OCI-LY3 (cell line): ENCODE results near the gene EEF2KMT.
"Not testable (repeated sequence)": the region's sequence is repeated elsewhere in the genome, so short reads cannot be mapped to it uniquely, and the experiment has no call there.

Experiments
- H2AFZ ChIP-seq: fragments of 200-600, 300-600 bp; shearing (Covaris generic); 2 replicates; pipeline ENCODE4 v1.6.0; 2014; ENCODE audit warnings: antibody characterized with exemption, low read depth, low read length
- H3K27ac ChIP-seq: fragments of 200-600, 300-600 bp; sonication (generic); 2 replicates; pipeline ENCODE4 v1.5.1; 2014; ENCODE audit warnings: mild to moderate bottlenecking, low read length, moderate library complexity, mixed read lengths
- H3K27me3 ChIP-seq: fragments of 200-600, 300-600 bp; sonication (generic); 2 replicates; pipeline ENCODE4 v1.6.1; 2014; ENCODE audit warnings: low read depth, low read length, mixed read lengths
- H3K36me3 ChIP-seq: fragments of 200-600, 300-600 bp; sonication (generic); replicated peaks from 2 replicates; pipeline ENCODE3; 2014; ENCODE audit warnings: low read depth, low read length, mixed read lengths
- H3K4me1 ChIP-seq: fragments of 300-600, 200-600 bp; sonication (generic); 2 replicates; pipeline ENCODE4 v1.6.1; 2014; ENCODE audit warnings: low read length, mixed read lengths
- H3K4me2 ChIP-seq: fragments of 200-600, 300-600 bp; sonication (generic); 2 replicates; pipeline ENCODE4 v1.6.1; 2014; ENCODE audit warnings: low read length, mixed read lengths
- H3K4me3 ChIP-seq: fragments of 300-600, 200-600 bp; sonication (generic); 2 replicates; pipeline ENCODE4 v1.5.1; 2014; ENCODE audit warnings: antibody characterized with exemption, mild to moderate bottlenecking, low read length, moderate library complexity
- H3K79me2 ChIP-seq: fragments of 300-600, 200-600 bp; shearing (Covaris generic); 2 replicates; pipeline ENCODE4 v1.6.1; 2014; ENCODE audit warnings: mild to moderate bottlenecking, low read length, mixed read lengths
- H3K9ac ChIP-seq: fragments of 300-600, 200-600 bp; shearing (Covaris generic); 2 replicates; pipeline ENCODE4 v1.6.0; 2014; ENCODE audit warnings: mild to moderate bottlenecking, low read length, moderate library complexity
- H3K9me3 ChIP-seq: fragments of 200-600, 300-600 bp; shearing (Covaris generic); 2 replicates; pipeline ENCODE4 v1.6.1; 2014; ENCODE audit warnings: low read length, mixed read lengths; ENCODE audit not compliant: insufficient read depth
- H4K20me1 ChIP-seq: fragments of 200-600, 300-600 bp; sonication (generic); 2 replicates; pipeline ENCODE4 v1.6.1; 2016; ENCODE audit warnings: low read length, mixed read lengths; ENCODE audit not compliant: insufficient read depth
- EZH2phosphoT487 ChIP-seq: fragments of 200-600 bp; shearing (Covaris generic); IDR thresholded peaks from 2 replicates; pipeline ENCODE4 v1.6.1; 2018; ENCODE audit warnings: antibody characterized with exemption, mixed run types, low read depth
- TF ChIP-seq, protein P1 (sequence below): fragments of 200-600, 300-600 bp; sonication (generic); IDR thresholded peaks from 2 replicates; pipeline ENCODE4 v1.5.1; 2014; ENCODE audit warnings: antibody characterized with exemption, low read length, low read depth

EEF2KMT gene

DNA sequence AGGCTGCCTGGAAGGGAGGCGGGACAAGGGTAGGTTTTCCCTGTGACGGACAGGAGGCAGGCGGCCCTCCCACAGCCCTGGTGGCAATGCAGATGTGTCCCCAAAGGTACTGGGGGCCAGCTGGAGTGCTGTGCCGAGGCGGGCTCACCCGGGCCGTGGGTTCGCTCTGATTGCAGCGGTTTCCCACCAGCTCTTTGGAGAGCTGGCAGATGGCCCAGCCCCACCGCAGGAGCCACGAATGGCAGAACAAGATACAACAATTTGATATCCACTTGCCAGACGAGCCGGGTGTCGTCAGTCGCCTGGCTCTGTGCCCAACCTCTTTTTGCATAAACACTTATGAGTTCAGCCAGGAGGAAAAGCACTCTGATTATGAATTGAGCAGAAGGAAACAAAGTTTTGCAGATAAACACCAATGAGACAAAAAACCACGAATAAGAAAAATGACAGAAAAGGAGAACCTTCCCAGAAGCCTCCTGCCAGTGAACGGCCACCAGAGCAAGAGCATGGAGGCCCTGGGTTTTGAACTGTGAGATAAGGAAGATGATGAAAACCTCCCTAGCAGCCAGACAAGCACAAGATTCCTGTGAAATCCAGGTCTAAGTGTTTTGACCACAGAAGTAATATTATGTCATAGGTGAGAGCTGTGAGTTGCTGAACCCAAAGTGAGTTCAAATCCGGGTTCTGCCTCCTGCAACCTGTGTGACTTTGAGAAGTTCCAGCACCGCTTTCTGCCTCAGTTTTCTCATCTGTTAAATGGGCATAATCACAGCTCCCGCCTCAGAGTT, 19.9 kb upstream of the EEF2KMT start:
- not testable (repeated sequence) for H3K9me3 ChIP-seq, H3K79me2 ChIP-seq, H3K27ac ChIP-seq, H3K36me3 ChIP-seq, H4K20me1 ChIP-seq, H3K9ac ChIP-seq, H3K4me1 ChIP-seq, H2AFZ ChIP-seq
- peak overlapping the region; percentile 25 for H3K4me2 ChIP-seq
- H3K4me3 ChIP-seq, result peak overlapping the region; percentile 1; the same call in 1 of the 2 replicates
- H3K27me3 ChIP-seq, result peaks cover 12% of the 10 kb centered on the region

DNA sequence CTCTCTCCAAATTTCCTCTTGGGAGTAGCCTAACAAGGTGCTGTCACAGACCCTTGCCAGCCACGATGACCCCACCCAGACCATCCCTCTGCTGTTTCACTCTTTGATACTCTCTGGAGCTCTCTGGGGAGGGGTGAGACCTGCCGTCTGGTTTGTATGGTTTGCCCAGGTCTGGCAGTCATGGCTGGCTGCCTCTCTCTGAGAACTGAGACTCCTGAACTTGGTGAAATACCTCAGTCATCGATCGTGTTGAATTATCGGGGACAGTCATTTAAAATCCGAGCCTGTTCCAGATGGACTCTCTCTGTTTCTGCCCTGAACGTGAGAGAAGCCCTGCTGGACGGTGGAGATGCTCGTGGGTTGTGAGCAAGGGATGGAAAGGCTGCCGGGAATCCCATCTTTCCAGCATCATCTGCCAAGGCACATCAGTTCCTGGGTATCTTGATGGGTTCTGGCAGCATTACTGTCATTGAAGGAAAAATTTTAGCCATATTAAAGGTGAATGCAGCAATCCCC, 19.2 kb upstream of the EEF2KMT start:
- not testable (repeated sequence) for H3K9me3 ChIP-seq

DNA sequence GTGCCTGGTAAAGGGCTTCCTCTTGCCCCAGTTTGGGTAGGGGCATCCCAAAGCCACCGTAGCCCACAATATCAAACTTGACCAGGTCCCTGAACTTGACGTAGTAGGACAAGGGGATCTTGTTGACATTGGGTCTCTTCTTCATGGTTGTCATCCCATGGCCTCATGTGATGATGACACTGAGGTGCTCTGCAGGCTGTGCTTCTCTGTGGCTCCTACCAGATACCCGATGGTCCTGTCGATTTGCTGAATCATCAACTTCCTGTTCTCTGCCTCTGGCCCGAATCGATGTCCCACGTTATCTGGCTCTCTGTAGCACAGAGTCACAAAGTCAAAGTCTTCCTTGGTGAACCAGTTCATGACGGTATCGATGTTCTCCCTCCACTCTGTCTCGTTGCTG, 13.3 kb upstream of the EEF2KMT start:
- not testable (repeated sequence) for H3K79me2 ChIP-seq, H3K36me3 ChIP-seq, H3K9ac ChIP-seq, H2AFZ ChIP-seq, H4K20me1 ChIP-seq, H3K27me3 ChIP-seq, H3K4me3 ChIP-seq, H3K4me2 ChIP-seq, H3K4me1 ChIP-seq, H3K9me3 ChIP-seq, H3K27ac ChIP-seq

More for the DNA sequence above, 19.2 kb upstream of the EEF2KMT start:
- H4K20me1 ChIP-seq, H3K36me3 ChIP-seq, H3K9ac ChIP-seq, H3K4me1 ChIP-seq, H2AFZ ChIP-seq, H3K27ac ChIP-seq, H3K79me2 ChIP-seq: not testable (repeated sequence)
- Histone ChIP-seq H3K27me3 (peaks cover 12% of the 10 kb centered on the region), H3K4me3 (peak overlapping the region; percentile 1; the same call in 1 of the 2 replicates), H3K4me2 (peak overlapping the region; percentile 25)

DNA sequence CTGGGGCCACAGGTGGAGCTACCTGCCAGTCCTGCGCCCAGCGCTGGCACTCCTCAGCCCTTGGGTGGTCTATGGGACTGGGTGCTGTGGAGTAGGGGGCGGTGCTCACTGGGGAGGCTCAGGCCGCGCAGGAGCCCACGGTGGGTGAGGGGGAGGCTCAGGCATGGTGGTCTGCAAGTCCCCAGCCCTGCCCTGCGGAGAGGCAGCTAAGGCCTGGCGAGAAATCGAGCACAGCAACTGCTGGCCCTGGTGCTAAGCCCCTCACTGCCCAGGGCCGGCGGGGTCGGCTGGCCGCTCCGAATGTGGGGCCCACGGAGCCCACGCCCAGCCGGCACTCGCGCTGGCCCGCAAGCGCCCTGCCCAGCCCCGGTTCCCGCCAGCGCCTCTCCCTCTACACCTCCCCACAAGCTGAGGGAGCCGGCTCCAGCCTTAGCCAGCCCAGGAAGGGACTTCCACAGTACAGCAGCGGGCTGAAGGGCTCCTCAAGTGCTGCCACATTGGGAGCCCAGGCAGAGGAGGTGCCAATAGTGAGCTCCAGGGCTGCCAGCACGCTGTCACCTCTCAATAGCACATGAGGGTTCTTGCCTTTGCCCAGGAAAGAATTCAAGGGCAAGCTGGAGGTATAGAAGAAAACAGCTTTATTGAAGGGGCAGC, 11.0 kb upstream of the EEF2KMT start:
- Histone ChIP-seq H2AFZ (no peak overlapping the region), H3K9ac (no peak overlapping the region), H3K4me3 (no peak overlapping the region), H3K27ac (no peak overlapping the region), H4K20me1 (no peaks in the 10 kb centered on the region), H3K4me2 (no peak overlapping the region), H3K27me3 (no peaks in the 10 kb centered on the region), H3K79me2 (no peaks in the 10 kb centered on the region), H3K4me1 (no peaks in the 10 kb centered on the region), H3K9me3 (no peaks in the 10 kb centered on the region), H3K36me3 (no peaks in the 10 kb centered on the region)
- TF ChIP-seq, protein P1, sequence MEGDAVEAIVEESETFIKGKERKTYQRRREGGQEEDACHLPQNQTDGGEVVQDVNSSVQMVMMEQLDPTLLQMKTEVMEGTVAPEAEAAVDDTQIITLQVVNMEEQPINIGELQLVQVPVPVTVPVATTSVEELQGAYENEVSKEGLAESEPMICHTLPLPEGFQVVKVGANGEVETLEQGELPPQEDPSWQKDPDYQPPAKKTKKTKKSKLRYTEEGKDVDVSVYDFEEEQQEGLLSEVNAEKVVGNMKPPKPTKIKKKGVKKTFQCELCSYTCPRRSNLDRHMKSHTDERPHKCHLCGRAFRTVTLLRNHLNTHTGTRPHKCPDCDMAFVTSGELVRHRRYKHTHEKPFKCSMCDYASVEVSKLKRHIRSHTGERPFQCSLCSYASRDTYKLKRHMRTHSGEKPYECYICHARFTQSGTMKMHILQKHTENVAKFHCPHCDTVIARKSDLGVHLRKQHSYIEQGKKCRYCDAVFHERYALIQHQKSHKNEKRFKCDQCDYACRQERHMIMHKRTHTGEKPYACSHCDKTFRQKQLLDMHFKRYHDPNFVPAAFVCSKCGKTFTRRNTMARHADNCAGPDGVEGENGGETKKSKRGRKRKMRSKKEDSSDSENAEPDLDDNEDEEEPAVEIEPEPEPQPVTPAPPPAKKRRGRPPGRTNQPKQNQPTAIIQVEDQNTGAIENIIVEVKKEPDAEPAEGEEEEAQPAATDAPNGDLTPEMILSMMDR, result no peak
- TF ChIP-seq EZH2phosphoT487, result no peak

DNA sequence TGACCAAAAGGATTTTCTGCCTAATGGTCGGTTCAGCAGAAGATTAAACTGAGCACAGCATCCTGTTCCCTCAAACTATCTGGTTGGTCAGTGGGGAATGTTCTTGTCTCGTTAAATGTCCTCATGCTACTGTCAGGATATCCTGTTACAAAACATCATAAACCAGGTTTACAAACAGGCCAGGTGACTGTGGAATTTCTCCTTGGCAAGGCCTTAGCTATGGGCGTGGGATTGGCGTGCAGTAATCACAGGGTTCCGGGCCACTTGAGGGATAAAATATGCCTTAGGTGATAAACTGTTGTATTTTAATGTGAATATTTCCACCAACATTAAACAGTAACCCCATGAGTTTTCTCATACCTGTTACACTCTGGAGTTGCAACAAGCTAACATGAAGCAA, 7.4 kb upstream of the EEF2KMT start:
- H3K4me1 ChIP-seq, H3K79me2 ChIP-seq, H3K27ac ChIP-seq, H3K4me2 ChIP-seq, H4K20me1 ChIP-seq, H3K9me3 ChIP-seq, H3K27me3 ChIP-seq, H2AFZ ChIP-seq, H3K36me3 ChIP-seq, H3K4me3 ChIP-seq, H3K9ac ChIP-seq: not testable (repeated sequence)

DNA sequence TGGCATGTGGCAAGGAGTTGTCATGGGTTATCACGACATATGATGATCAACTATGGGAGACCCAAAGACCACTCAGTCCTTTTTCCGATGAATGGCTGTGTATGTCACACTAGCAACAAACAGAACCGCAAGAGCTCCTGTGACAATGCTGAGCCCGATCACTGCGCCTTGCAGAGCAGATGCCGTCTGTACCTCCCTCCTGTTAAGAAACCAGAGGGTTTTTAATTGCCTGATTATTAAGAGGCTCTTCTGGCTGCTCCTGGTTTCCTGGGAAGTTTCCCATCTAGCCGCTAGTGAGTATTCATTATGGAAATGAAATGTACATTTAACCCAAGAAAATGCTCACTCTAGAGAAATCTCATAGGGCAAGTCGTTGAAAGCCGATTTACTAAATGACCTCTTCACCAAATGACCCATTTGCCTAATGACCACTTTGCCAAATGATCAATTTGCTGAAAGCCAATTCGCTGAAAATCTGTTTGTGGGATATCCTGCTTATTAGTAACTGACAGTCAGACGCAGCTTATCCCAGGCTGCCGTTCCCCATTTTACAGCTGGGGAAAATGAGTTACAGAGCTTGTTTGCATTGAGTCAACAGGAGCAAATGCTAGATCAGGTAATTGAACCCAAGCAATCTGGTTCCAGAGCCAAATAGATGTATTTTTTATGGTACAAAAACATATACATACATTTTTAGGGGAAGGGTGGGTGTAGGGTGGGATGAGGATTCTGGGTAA, 5.9 kb upstream of the EEF2KMT start:
- H3K4me1 ChIP-seq, H3K79me2 ChIP-seq, H3K27ac ChIP-seq, H4K20me1 ChIP-seq, H3K27me3 ChIP-seq, H3K9me3 ChIP-seq, H3K9ac ChIP-seq, H2AFZ ChIP-seq, H3K4me3 ChIP-seq, H3K4me2 ChIP-seq, H3K36me3 ChIP-seq: not testable (repeated sequence)

DNA sequence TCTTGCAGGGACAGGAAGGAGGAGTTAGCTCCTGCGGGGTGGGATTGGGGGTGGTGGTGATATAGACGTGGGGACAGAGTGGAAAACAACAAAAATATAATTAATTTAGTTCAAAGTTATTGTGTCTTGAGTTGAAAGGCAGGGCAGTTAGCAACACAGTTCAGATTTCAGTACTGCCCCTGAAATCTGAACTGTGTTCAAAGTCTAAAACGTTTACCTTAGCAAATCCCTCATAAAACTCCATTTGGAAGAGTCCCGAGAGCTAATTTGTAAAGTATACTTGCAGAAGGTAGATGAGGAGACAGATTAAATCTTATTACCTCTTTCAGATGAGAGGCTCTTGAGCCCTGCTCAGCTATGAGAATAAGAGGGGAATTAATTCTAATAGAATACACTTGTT, 1.6 kb upstream of the EEF2KMT start:
- not testable (repeated sequence) for H3K79me2 ChIP-seq, H3K9me3 ChIP-seq, H3K36me3 ChIP-seq, H3K4me3 ChIP-seq, H3K27ac ChIP-seq, H3K9ac ChIP-seq, H3K4me2 ChIP-seq, H3K27me3 ChIP-seq, H3K4me1 ChIP-seq, H4K20me1 ChIP-seq, H2AFZ ChIP-seq
